GM18520 (cell line): ENCODE measurements around the gene ZNF185.

Source experiments
- ATAC-seq: cut with Tn5 transposase; IDR thresholded peaks from one replicate; pipeline ENCODE4 v1.9.1; 2021; ENCODE audit not compliant: unreplicated experiment

ZNF185 gene

GRCh38 chrX:152897222-152898131 is at the start of gene ZNF185:
Gene ZNF185 (plus strand): TSS chrX:152898067. CDS start chrX:152914490, 16,423 bp downstream.
- ATAC-seq: no peak

- no peak for ATAC-seq
Observed at GRCh38 chrX:152850465-152850864, 47.4 kb upstream of the ZNF185 start.

GRCh38 chrX:152853986-152854385 is 43.9 kb upstream of the ZNF185 start:
- no peak for ATAC-seq

- no peak for ATAC-seq
Observed at GRCh38 chrX:152861116-152861515, 36.8 kb upstream of the ZNF185 start.

- ATAC-seq: no peak
Observed at GRCh38 chrX:152861826-152862225, 36.0 kb upstream of the ZNF185 start.

- no peak for ATAC-seq
Observed at GRCh38 chrX:152865232-152865920, 32.5 kb upstream of the ZNF185 start.

- no peak for ATAC-seq
Observed at GRCh38 chrX:152866386-152866785, 31.5 kb upstream of the ZNF185 start.

- no peak for ATAC-seq
Observed at GRCh38 chrX:152869972-152870371, 27.9 kb upstream of the ZNF185 start.

- no peak for ATAC-seq
Observed at GRCh38 chrX:152871260-152871659, 26.6 kb upstream of the ZNF185 start.

GRCh38 chrX:152872522-152872921 is 25.3 kb upstream of the ZNF185 start:
- no peak for ATAC-seq

GRCh38 chrX:152873361-152873760 is 24.5 kb upstream of the ZNF185 start:
- no peak for ATAC-seq

GRCh38 chrX:152876931-152877840 is 20.7 kb upstream of the ZNF185 start:
- no peak for ATAC-seq

GRCh38 chrX:152878976-152879755 is 18.7 kb upstream of the ZNF185 start:
- no peak for ATAC-seq

- no peak for ATAC-seq
Observed at GRCh38 chrX:152881289-152881688, 16.6 kb upstream of the ZNF185 start.

- ATAC-seq: no peak
Observed at GRCh38 chrX:152884171-152884570, 13.7 kb upstream of the ZNF185 start.

GRCh38 chrX:152886716-152887115 is 11.2 kb upstream of the ZNF185 start:
- ATAC-seq: no peak

GRCh38 chrX:152892499-152892898 is 5.4 kb upstream of the ZNF185 start:
- ATAC-seq: no peak

- ATAC-seq: no peak
Observed at GRCh38 chrX:152892999-152893891, 4.6 kb upstream of the ZNF185 start.

- ATAC-seq: no peak
Observed at GRCh38 chrX:152893980-152894610, 3.8 kb upstream of the ZNF185 start.
